Transverse colon (tissue), 4 donors: ENCODE data around the gene FMO2.

Source experiments
- POLR2AphosphoS5 ChIP-seq, 3 donors: sonication (generic); formaldehyde crosslinking; IDR thresholded peaks; one replicate each; pipeline ENCODE4 v1.6.1; 2016; ENCODE audit warnings: antibody characterized with exemption in 3 of 3
- TF ChIP-seq, protein P1 (sequence below), 5 experiments: fragments of 200-600 bp in 3 of 5; fragments of 450-650 bp in 2 of 5; sonication (generic) in 3 of 5; IDR thresholded peaks; 1 replicate in 2 of 5; 2 replicates in 3 of 5; pipeline ENCODE4 v1.5.1; 2016 to 2017; ENCODE audit warnings: antibody characterized with exemption in 5 of 5, inconsistent platforms in 3 of 5, mild to moderate bottlenecking in 2 of 5, moderate library complexity in 1 of 5

DNA sequence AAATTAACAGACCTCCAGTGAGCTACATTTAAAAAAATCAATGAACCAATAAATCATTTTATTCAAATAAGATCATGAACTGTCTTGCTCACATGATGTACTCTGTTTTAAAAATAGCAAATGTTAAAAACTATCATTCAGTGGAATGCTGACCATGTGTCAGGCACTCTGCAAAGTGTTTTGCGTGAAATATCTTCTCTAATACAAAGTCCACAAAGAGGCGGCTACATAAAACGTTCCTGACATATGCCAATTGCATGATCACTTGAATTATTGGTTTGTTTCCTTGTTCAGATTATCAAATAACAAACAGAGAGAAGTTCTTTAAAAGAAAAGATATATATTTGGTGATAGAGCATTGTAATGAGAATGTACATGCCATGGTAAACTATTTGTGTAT lies 10.7 kb downstream of the FMO2 start:
- no peak for TF ChIP-seq POLR2AphosphoS5 (IDR thresholded peaks at IDR 0.05)
- TF ChIP-seq, protein P1, sequence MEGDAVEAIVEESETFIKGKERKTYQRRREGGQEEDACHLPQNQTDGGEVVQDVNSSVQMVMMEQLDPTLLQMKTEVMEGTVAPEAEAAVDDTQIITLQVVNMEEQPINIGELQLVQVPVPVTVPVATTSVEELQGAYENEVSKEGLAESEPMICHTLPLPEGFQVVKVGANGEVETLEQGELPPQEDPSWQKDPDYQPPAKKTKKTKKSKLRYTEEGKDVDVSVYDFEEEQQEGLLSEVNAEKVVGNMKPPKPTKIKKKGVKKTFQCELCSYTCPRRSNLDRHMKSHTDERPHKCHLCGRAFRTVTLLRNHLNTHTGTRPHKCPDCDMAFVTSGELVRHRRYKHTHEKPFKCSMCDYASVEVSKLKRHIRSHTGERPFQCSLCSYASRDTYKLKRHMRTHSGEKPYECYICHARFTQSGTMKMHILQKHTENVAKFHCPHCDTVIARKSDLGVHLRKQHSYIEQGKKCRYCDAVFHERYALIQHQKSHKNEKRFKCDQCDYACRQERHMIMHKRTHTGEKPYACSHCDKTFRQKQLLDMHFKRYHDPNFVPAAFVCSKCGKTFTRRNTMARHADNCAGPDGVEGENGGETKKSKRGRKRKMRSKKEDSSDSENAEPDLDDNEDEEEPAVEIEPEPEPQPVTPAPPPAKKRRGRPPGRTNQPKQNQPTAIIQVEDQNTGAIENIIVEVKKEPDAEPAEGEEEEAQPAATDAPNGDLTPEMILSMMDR (IDR thresholded peaks at IDR 0.05): no peak
